Left hindlimb (tissue), 1 donor: Measurements from ENCODE around the gene DEXI.
"Not testable (repeated sequence)": the region's sequence is repeated elsewhere in the genome, so short reads cannot be mapped to it uniquely, and the experiment has no call there.

Experiments
- DNase-seq: peaks from one replicate; pipeline ENCODE4 v3.0.0-alpha.2; 2018

Gene DEXI

DNA sequence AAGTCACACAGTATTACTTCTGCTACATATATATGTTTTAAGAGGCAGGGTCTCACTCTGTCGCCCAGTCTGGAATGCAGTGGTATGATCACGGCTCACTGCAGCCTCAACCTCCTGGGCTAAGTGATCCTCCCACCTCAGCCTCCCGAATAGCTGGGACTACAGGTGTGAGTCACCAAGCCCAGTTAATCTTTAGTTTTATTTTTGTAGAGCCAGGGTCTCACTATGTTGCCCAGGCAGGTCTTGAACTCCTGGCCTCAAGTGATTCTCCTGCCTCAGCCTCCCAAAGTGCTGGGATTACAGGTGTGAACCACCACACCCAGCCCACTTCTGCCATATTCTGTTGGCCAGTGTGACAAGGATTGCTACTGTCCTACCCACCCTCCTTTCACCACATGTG lies 17.0 kb downstream of the DEXI start:
- DNase-seq, result not testable (repeated sequence)

DNA sequence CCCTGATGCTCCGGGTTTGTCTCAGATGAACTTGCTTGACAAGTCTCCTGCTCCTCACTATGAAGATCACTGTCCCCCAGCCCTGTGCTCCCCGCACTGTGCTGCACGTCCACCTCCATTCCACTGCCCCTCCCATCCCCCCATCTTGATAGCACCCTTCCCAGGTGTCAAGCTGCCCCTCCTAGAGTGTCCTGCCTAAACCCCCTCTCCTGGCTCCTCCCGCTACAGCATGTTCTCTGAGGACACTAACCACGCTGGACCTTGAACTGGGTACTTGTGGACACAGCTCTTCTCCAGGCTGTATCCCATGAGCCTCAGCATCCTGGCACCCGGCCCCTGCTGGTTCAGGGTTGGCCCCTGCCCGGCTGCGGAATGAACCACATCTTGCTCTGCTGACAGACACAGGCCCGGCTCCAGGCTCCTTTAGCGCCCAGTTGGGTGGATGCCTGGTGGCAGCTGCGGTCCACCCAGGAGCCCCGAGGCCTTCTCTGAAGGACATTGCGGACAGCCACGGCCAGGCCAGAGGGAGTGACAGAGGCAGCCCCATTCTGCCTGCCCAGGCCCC lies 18.5 kb downstream of the DEXI start:
- no peak for DNase-seq

DNA sequence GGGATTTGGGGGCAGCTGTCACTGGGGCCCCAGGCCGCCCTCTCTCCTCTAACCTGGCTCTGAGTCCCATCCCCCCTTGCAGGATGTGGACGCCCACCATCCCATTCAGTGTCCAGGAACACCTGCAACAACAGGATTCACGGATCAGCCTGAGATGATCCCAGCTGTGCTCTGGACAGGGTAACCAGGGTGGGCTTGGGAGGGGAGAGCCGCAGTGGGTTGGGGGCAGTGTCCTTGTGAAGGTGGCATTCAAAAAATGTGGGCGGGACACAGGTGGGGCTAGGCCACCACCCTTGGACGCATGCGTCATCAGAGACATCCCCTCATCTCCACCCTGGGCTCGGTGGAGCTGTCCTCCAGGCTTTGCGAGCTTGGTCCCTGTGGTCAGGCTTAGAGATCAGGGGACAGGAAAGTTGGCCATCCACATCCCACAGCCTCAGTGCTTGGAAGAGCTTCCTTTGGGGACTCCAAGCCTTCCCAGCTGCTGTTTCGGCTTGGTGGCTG lies 19.1 kb downstream of the DEXI start:
- DNase-seq, result no peak

DNA sequence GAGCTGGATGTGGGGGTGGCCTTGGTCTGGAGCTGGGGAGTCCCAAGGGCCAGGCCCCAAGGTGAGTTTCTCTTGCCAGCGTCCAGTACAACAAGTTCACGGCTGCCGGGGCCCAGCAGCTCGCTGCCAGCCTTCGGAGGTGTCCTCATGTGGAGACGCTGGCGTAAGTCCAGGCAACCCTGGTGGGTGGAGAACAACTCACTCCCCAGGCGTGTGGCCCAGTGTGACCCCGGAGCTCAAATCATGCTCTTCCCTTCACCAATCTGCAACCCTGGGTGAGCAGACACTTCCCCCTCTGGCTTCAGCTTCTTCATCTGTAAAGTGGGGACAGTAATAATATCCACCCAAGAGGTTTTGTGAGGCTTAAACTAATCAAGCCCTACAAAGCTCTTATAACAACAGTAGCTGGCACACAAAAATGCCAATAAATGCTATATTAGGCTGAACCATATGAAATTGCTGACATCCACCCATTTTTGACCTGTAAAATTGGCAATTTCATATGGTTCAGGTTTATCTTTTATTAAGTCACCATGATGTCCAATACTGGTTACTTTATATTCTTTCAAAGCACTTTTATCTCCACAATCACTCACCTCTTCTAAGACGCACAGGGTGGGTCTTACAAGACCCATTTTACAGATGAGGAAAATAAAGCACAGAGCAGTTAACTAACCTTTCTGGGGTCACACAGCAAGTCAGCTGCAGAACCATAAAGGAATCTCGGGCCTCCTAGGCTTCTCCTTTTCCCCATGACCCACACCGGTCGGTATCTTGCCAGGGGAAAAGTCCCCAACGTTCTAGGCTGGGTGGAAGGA lies 19.7 kb downstream of the DEXI start:
- DNase-seq, result no peak

DNA sequence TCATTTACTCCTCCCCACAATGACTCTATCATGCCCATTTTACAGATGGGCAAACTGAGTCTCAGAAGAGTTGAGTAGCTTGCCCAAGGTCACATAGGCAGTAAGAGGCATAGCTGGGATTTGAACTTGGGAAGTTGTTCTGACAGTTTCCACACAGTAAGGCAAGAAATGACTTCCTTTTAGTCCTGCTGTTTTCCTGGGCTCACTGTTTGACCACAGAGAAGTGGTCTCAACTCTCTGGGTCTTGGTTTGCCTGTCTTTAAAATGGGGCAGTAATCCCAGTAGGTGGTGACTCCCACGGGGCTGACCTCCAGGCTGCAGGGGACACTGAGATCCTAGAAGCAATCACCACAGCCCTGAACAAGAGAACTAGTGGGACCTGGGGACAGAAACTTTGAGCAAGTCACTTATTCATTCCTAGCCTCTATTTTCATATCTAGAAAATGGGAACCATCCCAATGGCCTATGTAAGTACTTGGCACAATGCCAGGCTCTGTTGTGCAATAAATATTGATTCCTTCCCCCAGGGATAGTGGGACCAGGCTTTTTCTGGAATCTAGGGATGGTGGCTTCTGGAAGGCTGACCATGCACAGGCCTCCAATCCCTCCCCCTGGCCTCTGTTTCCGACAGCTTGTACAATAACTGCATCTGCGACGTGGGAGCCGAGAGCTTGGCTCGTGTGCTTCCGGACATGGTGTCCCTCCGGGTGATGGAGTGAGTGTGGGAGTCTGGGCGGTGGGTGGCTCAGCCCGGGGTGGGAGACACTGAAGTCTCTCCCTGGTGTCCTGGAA lies 20.5 kb downstream of the DEXI start:
- DNase-seq, result no peak

DNA sequence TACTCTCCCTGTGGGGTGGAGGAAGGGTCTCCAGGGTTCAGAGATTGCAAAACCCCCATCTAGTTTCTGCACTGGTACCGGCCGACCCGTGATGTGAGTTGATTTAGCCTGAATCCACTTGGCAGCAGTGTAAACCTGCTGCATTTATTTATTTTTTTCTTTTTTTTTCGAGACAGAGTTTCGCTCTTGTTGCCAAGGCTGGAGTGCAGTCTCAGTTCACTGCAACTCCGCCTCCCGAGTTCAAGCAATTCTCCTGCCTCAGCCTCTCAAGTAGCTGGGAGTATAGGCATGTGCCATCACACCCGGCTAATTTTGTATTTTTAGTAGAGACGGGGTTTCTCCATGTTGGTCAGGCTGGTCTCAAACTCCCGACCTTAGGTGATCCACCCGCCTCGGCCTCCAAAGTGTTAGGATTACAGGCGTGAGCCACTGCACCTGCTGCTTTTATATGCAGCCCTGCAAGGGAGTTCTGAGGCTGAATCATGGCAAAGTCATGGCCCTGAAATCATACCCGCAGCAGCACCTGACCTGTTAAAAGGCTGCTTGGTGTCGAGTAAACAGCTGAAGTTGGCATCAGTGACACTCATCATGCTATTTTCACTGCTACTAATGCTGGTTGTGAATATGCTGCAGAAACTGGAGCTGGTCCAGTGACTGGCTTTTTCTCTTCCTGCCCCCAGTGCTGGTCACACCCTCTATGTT lies 21.4 kb downstream of the DEXI start:
- DNase-seq, result no peak

DNA sequence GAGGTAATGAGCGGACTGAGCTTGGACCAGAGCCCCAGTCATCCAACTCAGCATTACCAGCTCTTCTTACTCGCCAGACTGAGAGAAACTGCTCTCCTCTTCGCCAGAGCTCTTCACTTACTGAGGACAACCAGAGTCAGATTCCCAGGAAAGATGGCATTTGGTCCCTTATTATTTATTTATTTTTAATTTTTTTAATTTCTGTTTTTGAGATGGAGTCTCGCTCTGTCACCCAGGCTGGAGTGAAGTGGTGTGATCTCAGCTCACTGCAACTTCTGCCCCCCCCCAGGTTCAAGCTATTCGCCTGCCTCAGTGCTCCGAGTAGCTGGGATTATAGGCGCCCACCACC lies 23.3 kb downstream of the DEXI start:
- DNase-seq, result no peak

DNA sequence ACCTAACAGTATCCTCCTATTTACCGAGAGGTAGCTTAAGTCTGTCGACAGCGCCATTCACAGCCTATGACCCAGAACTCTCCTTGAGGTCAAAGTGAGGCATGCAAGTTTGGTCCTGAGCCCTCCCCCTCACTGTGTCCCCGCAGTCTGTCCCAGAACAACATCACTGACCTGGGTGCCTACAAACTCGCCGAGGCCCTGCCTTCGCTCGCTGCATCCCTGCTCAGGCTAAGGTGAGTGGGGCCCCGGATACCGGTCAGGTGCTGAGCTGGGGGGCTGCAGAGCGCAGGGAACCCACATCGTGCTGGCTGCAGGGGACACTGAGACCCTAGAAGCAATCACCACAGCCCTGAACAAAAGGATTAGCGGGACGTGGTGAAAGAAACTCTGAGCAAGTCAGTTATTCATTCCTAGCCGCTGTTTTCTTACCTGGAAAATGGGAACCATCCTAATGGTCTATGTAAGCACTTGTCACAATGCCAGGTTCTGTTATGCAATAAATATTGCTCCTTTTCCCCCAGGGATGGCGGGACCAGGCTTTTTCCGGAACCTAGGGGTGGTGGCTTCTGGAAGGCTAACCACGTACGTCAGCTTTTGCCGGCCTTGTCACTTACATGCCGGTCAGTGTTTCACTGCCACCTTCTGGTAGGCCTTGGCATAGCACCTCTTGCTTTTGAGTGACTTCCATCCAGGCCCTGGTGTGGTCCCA lies 23.8 kb downstream of the DEXI start:
- DNase-seq, result peak; percentile 94

DNA sequence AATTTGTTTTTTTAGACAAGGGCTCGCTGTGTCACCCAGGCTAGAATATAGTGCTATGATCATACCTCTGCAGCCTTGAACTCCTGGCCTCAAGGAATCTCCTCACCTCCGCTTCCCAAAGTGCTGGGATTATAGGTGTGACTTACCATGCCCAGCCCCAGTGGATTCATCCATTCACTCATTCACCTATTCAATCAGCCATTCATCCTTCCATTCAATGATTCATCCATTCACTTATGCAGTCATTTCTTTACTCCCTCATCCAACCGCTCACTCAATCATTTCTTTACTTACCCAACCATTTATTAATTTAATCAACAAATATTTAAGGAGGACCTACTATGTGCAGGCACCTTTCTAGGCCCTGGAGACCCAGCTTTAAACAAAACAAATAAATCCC lies 25.7 kb downstream of the DEXI start:
- DNase-seq, result no peak

DNA sequence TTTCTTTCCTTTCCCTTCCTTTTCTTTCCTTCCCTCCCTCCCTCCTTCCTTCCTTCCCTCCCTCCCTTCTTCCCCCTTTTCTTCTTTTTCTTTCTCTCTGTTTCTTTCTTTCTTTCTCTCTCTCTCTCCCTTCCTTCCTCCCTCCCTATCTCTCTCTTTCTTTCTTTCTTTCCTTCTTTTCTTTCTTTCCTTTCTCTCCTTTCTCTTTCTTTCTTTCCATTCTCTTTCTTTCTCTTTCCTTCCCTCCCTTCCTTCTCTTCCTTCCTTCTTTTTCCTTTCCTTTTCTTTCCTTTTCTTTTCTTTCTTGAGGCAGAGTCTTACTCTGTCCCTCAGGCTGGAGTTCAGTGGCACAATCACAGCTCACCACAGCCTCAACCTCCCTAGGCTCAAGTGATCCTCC lies 31.0 kb downstream of the DEXI start:
- no peak for DNase-seq

DNA sequence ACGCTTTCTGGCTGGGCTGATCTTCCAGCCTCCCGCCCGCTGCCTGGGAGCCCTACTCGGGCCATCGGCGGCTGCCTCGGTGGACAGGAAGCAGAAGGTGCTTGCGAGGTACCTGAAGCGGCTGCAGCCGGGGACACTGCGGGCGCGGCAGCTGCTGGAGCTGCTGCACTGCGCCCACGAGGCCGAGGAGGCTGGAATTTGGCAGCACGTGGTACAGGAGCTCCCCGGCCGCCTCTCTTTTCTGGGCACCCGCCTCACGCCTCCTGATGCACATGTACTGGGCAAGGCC lies 34.6 kb downstream of the DEXI start:
- no peak for DNase-seq

DNA sequence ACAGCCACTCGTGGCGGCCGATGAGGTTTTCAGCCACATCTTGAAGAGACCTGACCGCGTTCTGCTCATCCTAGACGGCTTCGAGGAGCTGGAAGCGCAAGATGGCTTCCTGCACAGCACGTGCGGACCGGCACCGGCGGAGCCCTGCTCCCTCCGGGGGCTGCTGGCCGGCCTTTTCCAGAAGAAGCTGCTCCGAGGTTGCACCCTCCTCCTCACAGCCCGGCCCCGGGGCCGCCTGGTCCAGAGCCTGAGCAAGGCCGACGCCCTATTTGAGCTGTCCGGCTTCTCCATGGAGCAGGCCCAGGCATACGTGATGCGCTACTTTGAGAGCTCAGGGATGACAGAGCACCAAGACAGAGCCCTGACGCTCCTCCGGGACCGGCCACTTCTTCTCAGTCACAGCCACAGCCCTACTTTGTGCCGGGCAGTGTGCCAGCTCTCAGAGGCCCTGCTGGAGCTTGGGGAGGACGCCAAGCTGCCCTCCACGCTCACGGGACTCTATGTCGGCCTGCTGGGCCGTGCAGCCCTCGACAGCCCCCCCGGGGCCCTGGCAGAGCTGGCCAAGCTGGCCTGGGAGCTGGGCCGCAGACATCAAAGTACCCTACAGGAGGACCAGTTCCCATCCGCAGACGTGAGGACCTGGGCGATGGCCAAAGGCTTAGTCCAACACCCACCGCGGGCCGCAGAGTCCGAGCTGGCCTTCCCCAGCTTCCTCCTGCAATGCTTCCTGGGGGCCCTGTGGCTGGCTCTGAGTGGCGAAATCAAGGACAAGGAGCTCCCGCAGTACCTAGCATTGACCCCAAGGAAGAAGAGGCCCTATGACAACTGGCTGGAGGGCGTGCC lies 35.1 kb downstream of the DEXI start:
- DNase-seq, result no peak

DNA sequence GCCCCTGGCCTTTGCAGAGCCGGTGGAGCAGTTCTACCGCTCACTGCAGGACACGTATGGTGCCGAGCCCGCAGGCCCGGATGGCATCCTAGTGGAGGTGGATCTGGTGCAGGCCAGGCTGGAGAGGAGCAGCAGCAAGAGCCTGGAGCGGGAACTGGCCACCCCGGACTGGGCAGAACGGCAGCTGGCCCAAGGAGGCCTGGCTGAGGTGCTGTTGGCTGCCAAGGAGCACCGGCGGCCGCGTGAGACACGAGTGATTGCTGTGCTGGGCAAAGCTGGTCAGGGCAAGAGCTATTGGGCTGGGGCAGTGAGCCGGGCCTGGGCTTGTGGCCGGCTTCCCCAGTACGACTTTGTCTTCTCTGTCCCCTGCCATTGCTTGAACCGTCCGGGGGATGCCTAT lies 35.8 kb downstream of the DEXI start:
- DNase-seq, result no peak

DNA sequence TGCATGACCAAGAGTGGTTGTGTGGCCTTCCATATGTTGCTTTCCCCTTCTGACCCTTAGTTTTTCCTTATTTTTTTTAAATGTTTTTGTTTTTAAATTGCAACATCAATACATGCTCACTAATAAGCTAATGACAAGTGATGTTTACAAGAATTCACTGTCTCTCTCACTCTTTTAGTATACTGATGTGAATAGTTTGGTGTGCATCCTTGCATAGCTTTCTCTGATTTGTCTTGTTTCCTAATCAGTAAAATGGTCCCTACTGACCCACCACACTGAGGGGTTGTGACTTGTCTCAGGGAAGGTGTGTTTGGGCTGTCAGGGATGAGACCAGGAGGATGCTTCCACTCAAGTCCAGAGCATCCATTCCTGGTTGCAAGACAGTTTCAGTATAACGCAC lies 39.3 kb downstream of the DEXI start:
- DNase-seq, result no peak

DNA sequence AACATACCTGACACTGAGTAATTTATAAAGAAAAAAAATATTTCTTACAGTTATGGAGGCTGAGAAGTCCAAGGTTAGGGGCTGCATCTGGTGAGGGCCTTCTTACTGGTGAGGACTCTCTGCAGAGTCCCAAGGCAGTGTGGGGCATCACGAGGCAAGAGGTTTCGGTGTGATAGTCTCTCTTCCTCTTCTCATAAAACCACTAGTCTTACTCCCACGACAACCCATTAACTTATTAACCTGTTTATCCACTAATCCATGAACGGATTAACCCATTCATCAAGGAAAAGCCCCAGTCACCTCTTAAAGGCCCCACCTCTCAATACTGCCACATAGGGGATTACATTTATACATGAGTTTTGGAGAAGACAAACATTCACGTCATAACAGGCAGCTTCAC lies 45.1 kb downstream of the DEXI start:
- DNase-seq, result no peak

DNA sequence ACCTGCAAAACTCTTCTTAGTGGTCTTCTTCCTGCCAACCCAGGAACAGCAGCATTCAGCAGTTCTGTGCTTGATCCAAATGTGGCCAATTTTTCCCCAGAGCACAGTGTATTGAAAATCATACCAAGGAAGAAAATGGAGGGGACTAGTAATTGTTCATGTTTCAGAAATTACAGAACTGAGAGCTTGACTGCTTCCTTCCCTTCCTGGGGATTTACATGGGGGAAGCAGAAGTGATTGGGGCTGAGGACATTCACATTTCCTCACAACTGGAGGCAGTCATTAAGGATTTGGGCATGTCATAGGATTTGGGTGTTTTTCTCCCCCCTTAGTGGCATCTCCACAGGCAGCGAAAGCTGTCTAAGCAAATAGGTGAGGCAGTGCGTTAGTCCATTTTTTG lies 45.5 kb downstream of the DEXI start:
- DNase-seq, result no peak

DNA sequence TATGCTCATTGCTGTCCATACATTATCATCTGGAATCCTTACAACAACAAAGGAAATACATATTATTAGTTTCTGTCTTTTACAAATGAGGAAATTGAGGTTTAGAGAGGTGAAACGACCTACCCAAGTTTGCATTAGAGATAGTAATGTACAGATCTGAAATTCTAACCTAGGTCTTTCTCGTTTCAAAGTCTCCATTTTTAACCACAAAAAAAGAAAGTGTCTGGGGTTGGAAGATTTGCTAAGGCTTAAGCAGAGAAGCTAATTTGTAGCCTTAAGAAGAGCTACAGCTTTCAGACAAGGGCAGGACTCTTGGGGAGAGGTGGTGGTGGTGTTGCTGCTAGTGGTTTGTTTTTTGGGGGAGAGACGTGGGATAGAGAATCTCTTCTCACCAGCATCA lies 46.1 kb downstream of the DEXI start:
- DNase-seq, result no peak

DNA sequence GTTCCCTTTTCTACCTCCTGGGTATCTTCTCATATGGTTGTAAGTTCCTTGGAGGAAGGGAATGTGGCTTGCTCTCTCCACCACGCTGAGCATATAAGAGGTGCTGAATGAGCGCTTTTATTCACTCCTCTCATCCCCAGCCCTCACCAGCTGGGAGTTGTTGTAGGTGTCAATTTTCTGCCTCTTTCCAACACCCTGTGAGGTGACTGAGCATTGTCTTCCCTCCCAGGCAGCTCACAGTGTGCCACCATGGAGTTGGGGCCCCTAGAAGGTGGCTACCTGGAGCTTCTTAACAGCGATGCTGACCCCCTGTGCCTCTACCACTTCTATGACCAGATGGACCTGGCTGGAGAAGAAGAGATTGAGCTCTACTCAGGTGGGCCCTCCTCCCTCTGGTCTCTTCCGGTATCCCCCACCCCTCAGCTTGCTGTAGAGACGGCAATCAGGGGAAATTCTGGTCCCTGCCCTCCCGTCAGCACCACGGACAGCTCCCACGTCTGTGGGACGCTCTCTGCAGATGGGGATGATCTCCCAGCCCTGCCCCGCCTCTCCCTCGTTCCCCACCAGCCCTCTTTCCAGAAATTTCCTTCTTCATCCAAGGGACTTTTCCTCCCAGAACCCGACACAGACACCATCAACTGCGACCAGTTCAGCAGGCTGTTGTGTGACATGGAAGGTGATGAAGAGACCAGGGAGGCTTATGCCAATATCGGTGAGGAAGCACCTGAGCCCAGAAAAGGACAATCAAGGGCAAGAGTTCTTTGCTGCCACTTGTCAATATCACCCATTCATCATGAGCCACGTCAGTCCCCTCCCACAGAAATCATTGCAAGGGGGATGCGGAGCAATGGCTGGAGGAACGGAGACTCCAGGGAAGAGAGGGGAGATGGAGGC lies 47.0 kb downstream of the DEXI start:
- DNase-seq, result peak; percentile 67

DNA sequence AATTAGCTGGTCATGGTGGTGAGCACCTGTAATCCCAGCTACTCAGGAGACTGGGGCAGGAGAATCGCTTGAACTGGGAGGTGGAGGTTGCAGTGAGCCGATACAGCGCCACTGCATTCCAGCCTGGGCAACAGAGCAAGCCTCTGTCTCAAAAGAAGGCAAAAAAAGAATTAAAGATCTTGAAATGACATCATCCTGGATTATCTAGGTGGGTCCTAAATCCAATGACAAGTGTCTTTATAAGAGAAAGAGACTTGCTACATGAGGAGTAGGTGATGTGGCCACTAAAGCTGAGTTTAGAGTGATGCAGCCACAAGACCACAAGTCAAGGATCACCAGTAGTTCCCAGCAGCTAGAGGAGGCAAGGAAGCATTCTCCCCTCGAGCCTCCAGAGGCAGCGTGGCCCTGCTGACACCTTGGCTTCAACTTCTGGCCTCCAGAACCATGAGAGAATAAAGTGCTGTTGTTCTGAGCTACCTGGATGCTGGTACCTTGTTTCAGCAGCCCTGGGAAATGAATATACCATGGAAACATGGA lies 49.4 kb downstream of the DEXI start:
- no peak for DNase-seq

DNA sequence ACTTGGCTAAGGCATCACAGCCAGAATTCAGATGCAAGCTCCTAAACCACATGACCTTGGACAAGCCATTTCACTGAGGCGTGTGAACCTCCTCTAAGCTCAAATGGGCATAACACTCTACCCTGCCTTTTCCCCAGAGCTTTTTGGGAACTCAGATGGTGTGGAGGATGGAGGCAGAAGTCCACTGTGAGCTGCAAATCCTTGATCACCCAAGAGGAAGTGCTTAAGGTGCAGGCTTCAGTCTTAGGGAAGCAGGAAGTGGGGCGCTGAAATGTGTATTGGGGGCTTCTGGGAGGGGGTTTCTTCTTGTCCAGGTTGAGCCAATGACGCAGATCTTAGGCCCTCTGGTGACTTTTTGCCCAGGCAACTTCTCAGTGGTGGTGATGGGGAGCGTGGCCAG lies 52.4 kb downstream of the DEXI start:
- DNase-seq, result no peak
